Adrenal gland (tissue), 5 donors: ENCODE data around the gene MLST8.

ENCODE experiments used
- CTCF ChIP-seq, 6 experiments: fragments of 450-650 bp in 4 of 6; fragments of 200-600 bp in 2 of 6; sonication (generic) in 1 of 6; IDR thresholded peaks; 1 replicate in 5 of 6; 2 replicates in 1 of 6; pipeline versions ENCODE4 v1.5.1 to v1.8.0; 2016 to 2021; ENCODE audit warnings: antibody characterized with exemption in 6 of 6, mild to moderate bottlenecking in 2 of 6, moderate library complexity in 1 of 6
- POLR2A ChIP-seq, 2 donors: fragments of 450-650 bp; IDR thresholded peaks; one replicate each; pipeline ENCODE4 v1.6.1; 2017; ENCODE audit warnings: antibody characterized with exemption in 2 of 2, mild to moderate bottlenecking in 2 of 2, moderate library complexity in 1 of 2
- donor health status: DM: no; HTN: no; CAD: no.

- no peak for TF ChIP-seq CTCF (IDR thresholded peaks at IDR 0.05)
- TF ChIP-seq POLR2A (IDR thresholded peaks at IDR 0.05), result no peak
Observed at GRCh38 chr16:2180962-2181923, 24.0 kb upstream of the MLST8 start.
